Omental fat pad (tissue), 4 donors: ENCODE results near the gene COMMD6. TPM values are rescaled to one million over a fixed set of nuclear protein-coding genes. Genes with fewer than 3 reads are reported as not detected.

ENCODE experiments used
- ATAC-seq: fragments of 150-250 bp; one replicate; pipeline ENCODE4 v1.9.1; 2016; ENCODE audit warnings: mild to moderate bottlenecking, moderate library complexity; ENCODE audit not compliant: low FRiP score
- DNase-seq: peaks from one replicate; pipeline ENCODE4 v3.0.0-alpha.2; 2019; ENCODE audit warnings: low spot score
- CTCF ChIP-seq, 3 donors: fragments of 450-650 bp; IDR thresholded peaks; one replicate each; pipeline ENCODE4 v1.5.1; 2016 to 2017; ENCODE audit warnings: antibody characterized with exemption in 3 of 3, mild to moderate bottlenecking in 3 of 3, moderate library complexity in 2 of 3
- total RNA-seq, 4 donors: library from RNA; depleted of rRNA; stranded (reverse); fragments of >200 nt; gene quantifications; one replicate each; pipeline ENCODE4 v1.1.0, GENCODE V29; 2016

COMMD6 gene
- total RNA-seq, 4 donors from 2014 or later = 42.9 to 60.8 (median 52.8) TPM

GRCh38 chr13:75530549-75530961, 7.1 kb downstream of the COMMD6 start:
- TF ChIP-seq CTCF (IDR thresholded peaks at IDR 0.05) = no peak
- no peak for DNase-seq
- no peak for ATAC-seq

GRCh38 chr13:75521956-75522355, 15.7 kb downstream of the COMMD6 start:
- ATAC-seq (no peak), DNase-seq (no peak)
- no peak for TF ChIP-seq CTCF (IDR thresholded peaks at IDR 0.05)

GRCh38 chr13:75518439-75519088, 19.1 kb downstream of the COMMD6 start:
- ATAC-seq (no peak), DNase-seq (no peak)
- no peak for TF ChIP-seq CTCF (IDR thresholded peaks at IDR 0.05)

GRCh38 chr13:75514080-75514995, 23.3 kb downstream of the COMMD6 start:
- ATAC-seq (no peak), DNase-seq (no peak)

GRCh38 chr13:75513271-75513670, 24.4 kb downstream of the COMMD6 start:
- TF ChIP-seq CTCF (IDR thresholded peaks at IDR 0.05) = no peak
- ATAC-seq (no peak), DNase-seq (no peak)

More at GRCh38 chr13:75514080-75514995, 23.3 kb downstream of the COMMD6 start:
- TF ChIP-seq CTCF (IDR thresholded peaks at IDR 0.05) = no peak

GRCh38 chr13:75512253-75512652, 25.4 kb downstream of the COMMD6 start:
- TF ChIP-seq CTCF (IDR thresholded peaks at IDR 0.05) = no peak
- no peak for DNase-seq
- ATAC-seq = no peak
